Islet of Langerhans (tissue), 1 donor: ENCODE data around the gene CNTNAP2.
"Not testable (repeated sequence)": the region's sequence is repeated elsewhere in the genome, so short reads cannot be mapped to it uniquely, and the experiment has no call there.

Source experiments
- FAIRE-seq: peaks from one replicate; lab custom pipeline; 2011; peaks lifted over from hg19 to GRCh38; lab: Jason Lieb, UNC

Gene CNTNAP2

GRCh38 chr7:148461392-148462179 lies 2345.0 kb downstream of the CNTNAP2 start:
- FAIRE-seq = no peak

GRCh38 chr7:148462774-148463173 lies 2346.2 kb downstream of the CNTNAP2 start:
- not testable (repeated sequence) for FAIRE-seq

- no peak for FAIRE-seq
These were observed 2346.6 kb downstream of the CNTNAP2 start for GRCh38 chr7:148463210-148463609.

- no peak for FAIRE-seq
These were observed 2348.3 kb downstream of the CNTNAP2 start for GRCh38 chr7:148464947-148465346.

- FAIRE-seq = not testable (repeated sequence)
These were observed 2348.8 kb downstream of the CNTNAP2 start for GRCh38 chr7:148465441-148465840.

GRCh38 chr7:148466120-148466519 lies 2349.5 kb downstream of the CNTNAP2 start:
- FAIRE-seq = no peak

GRCh38 chr7:148468700-148469098 lies 2352.1 kb downstream of the CNTNAP2 start:
- no peak for FAIRE-seq
